Common myeloid progenitor, CD34-positive (primary cell): ENCODE measurements around the gene ZNF680.

Experiments
- CTCF ChIA-PET: fragments of 350-600 bp; sonication (Branson Sonifier 250); formaldehyde crosslinking; loops from one replicate; lab custom pipeline; 2021; ENCODE audit warnings: antibody characterized with exemption; lab: Charles Lee
- POLR2A ChIA-PET: fragments of 350-600 bp; sonication (Branson Sonifier 250); formaldehyde crosslinking; loops from one replicate; lab custom pipeline; 2021; ENCODE audit warnings: antibody characterized with exemption; lab: Charles Lee
- DNase-seq, 3 donors: peaks; one replicate each; pipeline versions ENCODE4 v3.0.0 to v3.0.0-alpha.2; 2013
- H3K27ac ChIP-seq, 2 experiments: 1 replicate in 1 of 2; 2 replicates in 1 of 2; pipeline ENCODE4 v1.7.0; 2013; ENCODE audit warnings: inconsistent platforms in 2 of 2, low read length in 2 of 2, mild to moderate bottlenecking in 2 of 2, low read depth in 1 of 2, moderate library complexity in 1 of 2; ENCODE audit not compliant: severe bottlenecking in 2 of 2, insufficient read depth in 1 of 2, poor library complexity in 1 of 2
- H3K27me3 ChIP-seq, 5 experiments: replicated peaks in 2 of 5; 1 replicate in 3 of 5; 2 replicates in 2 of 5; pipeline versions ENCODE4 v1.6.1 to v1.7.0; 2013; ENCODE audit warnings: low read length in 4 of 5, mild to moderate bottlenecking in 2 of 5, moderate library complexity in 2 of 5, inconsistent platforms in 1 of 5; ENCODE audit not compliant: insufficient read depth in 5 of 5, control insufficient read depth in 4 of 5
- H3K36me3 ChIP-seq, 4 experiments: 1 replicate in 2 of 4; 2 replicates in 2 of 4; pipeline versions ENCODE4 v1.6.1 to v1.7.0; 2013; ENCODE audit warnings: low read length in 3 of 4, control low read depth in 1 of 4, mild to moderate bottlenecking in 1 of 4; ENCODE audit not compliant: control insufficient read depth in 4 of 4, insufficient read depth in 4 of 4
- H3K4me1 ChIP-seq, 4 experiments: 1 replicate in 3 of 4; 2 replicates in 1 of 4; pipeline versions ENCODE4 v1.6.1 to v1.7.1; 2013; ENCODE audit warnings: low read length in 3 of 4, mild to moderate bottlenecking in 3 of 4, control low read depth in 1 of 4, inconsistent platforms in 1 of 4, moderate library complexity in 1 of 4; ENCODE audit not compliant: control insufficient read depth in 4 of 4, insufficient read depth in 4 of 4; ENCODE audit errors: control extremely low read depth in 1 of 4
- H3K4me3 ChIP-seq, 7 experiments: 1 replicate in 4 of 7; 2 replicates in 3 of 7; pipeline versions ENCODE4 v1.5.1 to v1.7.0; 2013; ENCODE audit warnings: mild to moderate bottlenecking in 7 of 7, low read length in 6 of 7, moderate library complexity in 6 of 7, inconsistent platforms in 2 of 7, low read depth in 2 of 7, control low read depth in 1 of 7; ENCODE audit not compliant: insufficient read depth in 4 of 7, control insufficient read depth in 1 of 7; ENCODE audit errors: extremely low read depth in 1 of 7
- H3K9me3 ChIP-seq, 5 experiments: 1 replicate in 4 of 5; 2 replicates in 1 of 5; pipeline versions ENCODE4 v1.6.1 to v1.7.1; 2013; ENCODE audit warnings: low read length in 4 of 5, mild to moderate bottlenecking in 2 of 5, inconsistent platforms in 1 of 5, low read depth in 1 of 5, moderate library complexity in 1 of 5; ENCODE audit not compliant: control insufficient read depth in 4 of 5, insufficient read depth in 2 of 5; ENCODE audit errors: control extremely low read depth in 1 of 5
- WGBS: methylation state at CpG from one replicate; pipeline ENCODE4 v1.1.5; 2013; ENCODE audit not compliant: insufficient coverage; 5-methylcytosine and 5-hydroxymethylcytosine counted together

Gene ZNF680

DNA sequence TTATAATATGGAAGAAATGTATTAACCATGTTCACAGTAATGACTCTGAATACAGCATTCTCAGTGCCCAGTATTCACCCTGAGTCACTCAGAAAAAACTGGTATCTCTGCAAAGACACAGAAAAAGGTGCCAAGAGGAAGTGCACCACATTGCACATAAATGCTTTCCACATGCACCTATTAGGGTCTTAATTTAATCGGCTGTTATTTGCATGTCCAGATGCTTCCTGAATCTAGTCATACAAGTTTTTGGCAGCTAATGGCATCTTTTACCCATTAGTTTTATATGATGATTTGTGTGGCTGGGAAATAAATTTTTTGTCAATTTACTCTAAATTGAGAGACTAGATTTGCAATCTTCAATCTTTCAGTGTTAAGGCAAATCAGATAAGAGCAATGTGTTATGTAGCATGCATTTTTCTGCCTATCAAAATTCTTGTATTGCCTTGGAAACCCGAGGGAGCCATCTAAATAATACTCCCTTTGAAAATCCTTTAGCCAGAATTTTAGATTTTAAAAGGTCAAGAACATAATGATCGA is 58.2 kb downstream of the ZNF680 start:
- ChIA-PET POLR2A (no interaction called here), CTCF (no interaction called here)
- Histone ChIP-seq H3K4me3 (no peak overlapping the region), H3K27me3 (no peaks in the 10 kb centered on the region), H3K27ac (no peak overlapping the region), H3K36me3 (peaks cover 0 to 13% (median 10%) of the 10 kb centered on the region in 4 experiments), H3K4me1 (no peaks in the 10 kb centered on the region), H3K9me3 (peaks cover 2 to 39% (median 17%) of the 10 kb centered on the region in 5 experiments)
- no peak for DNase-seq
- 100% methylated on average over 1 of the region's 3 CpGs for WGBS

DNA sequence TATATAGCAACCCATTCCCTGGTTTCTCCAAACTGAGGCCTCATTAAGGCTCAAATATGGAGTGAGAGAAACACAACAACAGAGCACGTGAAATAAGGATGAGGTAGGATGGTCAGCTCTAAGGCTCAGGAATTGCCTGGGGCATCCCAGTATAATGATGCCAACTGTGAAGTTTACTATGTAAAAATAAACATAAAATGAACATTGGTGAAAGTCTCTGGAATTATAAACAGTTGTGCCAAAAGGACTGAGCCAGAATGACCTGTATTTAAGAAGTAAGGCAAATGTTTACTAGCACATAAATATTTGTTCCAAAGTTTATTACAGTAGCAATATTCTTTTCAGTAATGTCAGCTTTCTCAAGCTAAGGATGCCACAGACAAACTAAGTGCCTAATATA is 64.6 kb downstream of the ZNF680 start:
- H3K36me3 ChIP-seq, result no peaks in the 10 kb centered on the region
- no peak overlapping the region for H3K27ac ChIP-seq
- H3K4me3 ChIP-seq, result no peak overlapping the region
- POLR2A ChIA-PET, result no interaction called here
- no peak for DNase-seq
- H3K9me3 ChIP-seq, result peaks cover 0 to 29% (median 7%) of the 10 kb centered on the region in 5 experiments
- CTCF ChIA-PET, result no interaction called here
- H3K4me1 ChIP-seq, result no peaks in the 10 kb centered on the region
- peaks cover 0 to 5% (median 0%) of the 10 kb centered on the region in 5 experiments for H3K27me3 ChIP-seq
- WGBS, result 100% methylated on average over 1 of the region's 1 CpG

DNA sequence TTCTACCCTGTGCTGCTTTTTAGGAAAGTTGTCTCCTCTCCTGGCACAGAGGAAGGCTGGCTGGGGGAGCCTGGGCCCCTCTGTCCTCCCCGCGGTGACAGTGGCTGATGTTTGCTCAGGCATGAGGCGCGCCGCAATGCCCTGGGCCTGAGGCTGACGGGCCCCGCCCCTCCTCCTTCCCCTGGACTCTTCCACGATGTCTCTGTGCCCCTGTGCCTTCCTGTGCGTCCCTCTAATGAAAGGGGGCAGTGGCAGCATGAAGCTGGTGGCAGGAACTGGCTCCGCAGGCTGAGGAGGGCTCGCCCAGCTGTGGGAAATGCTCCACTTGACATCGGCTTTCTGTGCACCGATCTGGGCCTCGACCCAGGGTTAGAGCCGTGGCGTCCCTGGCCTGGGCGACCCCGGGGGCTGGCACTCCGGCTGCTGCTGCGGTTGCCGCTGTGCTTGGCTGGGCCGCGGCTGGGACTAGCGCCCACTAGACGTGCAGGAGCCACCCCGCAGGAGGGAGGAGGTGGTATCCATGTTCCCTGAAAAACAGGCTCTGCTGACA is 67.9 kb downstream of the ZNF680 start:
- Histone ChIP-seq H3K36me3 (no peaks in the 10 kb centered on the region), H3K27ac (no peak overlapping the region), H3K4me1 (no peaks in the 10 kb centered on the region), H3K4me3 (peak overlapping the region in 1 of 7 experiments; percentile 11), H3K27me3 (peaks cover 0 to 5% (median 0%) of the 10 kb centered on the region in 5 experiments), H3K9me3 (peaks cover 0 to 27% (median 12%) of the 10 kb centered on the region in 5 experiments)
- no peak for DNase-seq
- 5% methylated on average over 20 of the region's 26 CpGs for WGBS
- POLR2A ChIA-PET, result no interaction called here
- CTCF ChIA-PET, result interaction anchor here (0.7 kb wide), 1 partner anchor 13 kb away, joined by 4 read pairs; no protein-coding TSS in a partner anchor

DNA sequence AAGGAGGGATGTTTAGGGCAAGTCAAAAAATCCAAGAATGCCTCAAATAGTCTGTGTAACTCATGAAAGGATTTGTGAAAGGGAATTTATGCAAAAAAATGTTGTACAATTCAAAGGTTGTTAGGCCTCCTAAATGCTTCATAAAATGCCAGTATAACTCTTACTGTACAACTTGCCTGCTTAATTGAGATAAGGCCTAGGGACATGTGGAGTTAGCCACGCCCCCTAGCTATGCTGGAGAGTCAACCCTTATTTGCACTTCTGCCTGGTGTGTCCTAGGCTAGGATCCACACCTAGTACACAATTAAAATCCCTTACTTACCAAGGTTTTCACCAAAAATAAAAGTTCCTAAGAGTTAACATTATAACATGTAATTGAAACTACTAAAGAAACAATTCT is 77.2 kb downstream of the ZNF680 start:
- Histone ChIP-seq H3K27me3 (no peaks in the 10 kb centered on the region), H3K4me1 (no peaks in the 10 kb centered on the region), H3K9me3 (peaks cover 0 to 46% (median 11%) of the 10 kb centered on the region in 5 experiments), H3K4me3 (no peak overlapping the region), H3K27ac (no peak overlapping the region), H3K36me3 (peaks cover 0 to 5% (median 0%) of the 10 kb centered on the region in 4 experiments)
- no peak for DNase-seq
- ChIA-PET CTCF (no interaction called here), POLR2A (no interaction called here)
- no CpG with 5 or more reads among the region's 1 CpG for WGBS
